Activated CD4-positive, alpha-beta T cell treated with anti-CD3 and anti-CD28 coated beads for 24 hours (primary cell): Measurements from ENCODE around the gene BSG.
A peak's percentile ranks its signal among the peaks of the same experiment; 100 is the strongest.
"Not testable (repeated sequence)": the region's sequence is repeated elsewhere in the genome, so short reads cannot be mapped to it uniquely, and the experiment has no call there.

Experiments used
- DNase-seq, 2 donors: peaks; one replicate each; pipeline ENCODE4 v3.0.0-alpha.2; 2020; ENCODE audit warnings: low read depth in 2 of 2

BSG gene

DNA sequence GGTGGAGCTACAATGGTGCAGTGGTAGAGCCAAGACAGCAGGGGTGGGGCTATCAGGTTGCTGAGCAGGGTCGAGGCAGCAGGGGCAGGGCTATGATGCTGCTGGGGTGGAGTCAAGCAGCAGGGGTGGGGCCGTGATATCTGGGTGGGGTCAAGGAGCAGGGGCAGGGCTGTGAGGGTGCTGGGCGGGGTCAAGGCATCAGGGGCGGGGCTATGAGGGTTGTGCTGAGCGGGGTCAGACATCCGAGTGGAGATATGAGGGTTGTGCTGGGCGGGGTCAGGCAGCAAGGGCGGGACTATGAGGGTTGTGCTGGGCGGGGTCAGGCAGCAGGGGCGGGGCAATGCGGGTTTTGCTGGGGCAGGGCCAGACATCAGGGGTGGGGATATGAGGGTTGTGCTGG lies 32.0 kb downstream of the BSG start:
- peak in 1 of 2 donors; percentile 48 for DNase-seq

DNA sequence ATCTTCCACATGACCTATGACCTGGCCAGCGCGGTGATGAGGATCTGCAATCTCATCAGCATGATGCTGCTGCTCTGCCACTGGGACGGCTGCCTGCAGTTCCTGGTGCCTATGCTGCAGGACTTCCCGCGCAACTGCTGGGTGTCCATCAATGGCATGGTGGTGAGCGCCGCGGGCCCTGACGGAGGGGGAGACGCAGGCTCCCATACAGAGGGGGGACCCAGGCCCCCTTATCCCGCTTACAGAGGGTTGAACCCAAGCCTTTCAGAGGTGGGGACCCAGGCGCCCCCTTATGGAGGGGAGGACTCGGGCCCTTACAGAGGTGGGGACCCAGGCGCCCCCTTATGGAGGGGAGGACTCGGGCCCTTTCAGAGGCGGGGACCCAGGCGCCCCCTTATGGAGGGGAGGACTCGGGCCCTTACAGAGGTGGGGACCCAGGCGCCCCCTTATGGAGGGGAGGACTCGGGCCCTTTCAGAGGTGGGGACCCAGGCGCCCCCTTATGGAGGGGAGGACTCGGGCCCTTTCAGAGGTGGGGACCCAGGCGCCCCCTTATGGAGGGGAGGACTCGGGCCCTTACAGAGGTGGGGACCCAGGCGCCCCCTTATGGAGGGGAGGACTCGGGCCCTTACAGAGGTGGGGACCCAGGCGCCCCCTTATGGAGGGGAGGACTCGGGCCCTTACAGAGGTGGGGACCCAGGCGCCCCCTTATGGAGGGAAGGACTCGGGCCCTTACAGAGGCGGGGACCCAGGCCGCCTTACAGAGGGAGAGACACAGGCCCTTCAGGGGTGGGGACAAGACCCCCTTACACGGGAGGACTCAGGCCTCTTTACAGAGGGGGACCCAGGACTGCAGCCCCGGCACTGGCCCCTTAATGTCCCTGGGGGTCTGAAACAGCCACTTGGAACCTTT lies 32.9 kb downstream of the BSG start:
- not testable (repeated sequence) for DNase-seq

DNA sequence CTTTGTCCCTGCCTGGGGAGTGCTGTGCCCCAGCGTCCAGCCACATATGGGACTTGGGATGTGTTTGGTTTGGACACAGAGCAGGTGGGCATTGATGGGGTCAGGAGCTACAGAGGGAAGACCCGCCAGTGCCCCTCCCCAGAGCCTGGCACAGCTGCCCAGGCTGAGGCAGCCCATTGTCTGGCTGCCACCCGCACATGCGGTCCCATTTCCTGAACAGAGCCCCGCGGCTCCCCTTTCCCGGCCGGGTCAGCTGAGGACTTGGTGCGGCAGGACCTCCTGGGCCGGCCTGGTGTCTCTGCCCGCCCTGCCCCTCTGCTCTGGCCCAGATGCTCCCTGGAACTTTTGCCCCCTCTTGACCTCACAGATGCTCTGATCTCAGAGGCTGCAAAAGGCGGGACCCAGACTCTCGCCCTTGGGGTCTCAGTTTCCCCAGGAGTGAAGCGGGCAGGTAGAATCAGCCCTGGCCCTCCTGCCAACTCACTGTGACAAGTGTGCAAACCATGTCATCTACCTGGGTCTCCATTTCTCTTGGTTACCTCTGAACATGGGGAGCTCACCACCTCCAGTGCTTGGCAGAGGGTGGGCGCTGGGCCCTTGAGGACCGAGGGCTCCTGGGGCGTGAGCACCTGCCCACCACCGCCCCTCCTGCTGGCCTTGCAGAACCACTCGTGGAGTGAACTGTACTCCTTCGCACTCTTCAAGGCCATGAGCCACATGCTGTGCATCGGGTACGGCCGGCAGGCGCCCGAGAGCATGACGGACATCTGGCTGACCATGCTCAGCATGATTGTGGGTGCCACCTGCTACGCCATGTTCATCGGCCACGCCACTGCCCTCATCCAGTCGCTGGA lies 35.1 kb downstream of the BSG start:
- no peak for DNase-seq

DNA sequence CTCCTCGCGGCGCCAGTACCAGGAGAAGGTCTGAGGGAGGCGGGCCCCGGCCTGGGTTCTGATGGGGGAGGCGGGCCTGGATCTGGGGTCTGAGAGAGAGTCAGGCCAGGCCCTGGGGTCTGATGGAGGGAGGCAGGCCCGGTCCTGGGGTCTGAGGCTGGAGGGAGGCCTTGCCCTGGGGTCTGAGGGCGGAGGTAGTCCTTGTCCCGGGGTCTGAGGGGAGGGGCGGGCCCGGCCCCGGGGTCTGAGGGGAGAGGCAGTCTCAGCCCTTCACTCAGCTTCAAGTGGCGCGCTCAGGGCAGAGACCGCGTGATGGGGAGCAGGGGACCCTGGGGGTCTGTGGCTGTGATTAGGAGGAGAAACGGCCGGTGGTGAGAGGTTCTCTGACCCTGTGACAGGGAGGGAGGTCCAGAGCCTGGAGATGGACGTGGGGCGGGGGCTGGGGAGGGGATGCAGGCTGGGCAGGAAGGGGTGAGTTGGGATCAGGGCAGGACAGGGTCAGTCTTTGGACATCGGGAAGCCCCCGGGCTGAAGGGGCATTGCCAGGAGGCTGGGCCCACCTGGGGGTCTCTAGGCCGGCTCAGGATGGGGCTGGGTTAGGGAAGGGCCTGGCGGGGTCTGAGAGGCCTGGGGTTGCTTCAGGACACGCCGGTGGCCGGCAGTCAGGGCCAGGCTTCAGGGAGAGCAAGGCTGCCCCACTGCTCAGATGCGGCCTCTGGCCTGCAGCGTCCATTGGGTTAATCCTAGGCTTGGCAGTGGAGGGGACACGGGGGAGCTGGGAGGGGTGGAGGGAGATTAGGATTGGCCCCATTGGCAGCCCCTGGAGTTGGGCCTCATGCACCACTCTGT lies 36.0 kb downstream of the BSG start:
- no peak for DNase-seq

DNA sequence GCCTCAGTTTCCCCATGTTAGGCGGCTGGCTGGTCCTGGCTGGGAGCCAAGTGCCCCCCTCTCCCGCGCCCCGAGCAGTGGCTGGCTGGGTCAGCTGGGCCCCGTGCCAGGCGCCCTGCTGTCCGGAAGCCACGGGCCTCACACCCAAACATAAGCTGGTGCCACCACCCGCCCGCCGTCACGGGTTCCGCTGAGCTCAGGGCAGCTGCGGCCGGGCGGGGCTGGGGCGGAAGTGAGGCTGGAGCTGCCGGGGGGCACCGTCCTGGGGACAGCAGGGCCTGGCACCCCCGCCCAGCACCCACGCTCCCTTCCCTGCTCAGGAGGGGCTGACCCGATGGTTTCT lies 36.6 kb downstream of the BSG start:
- no peak for DNase-seq

DNA sequence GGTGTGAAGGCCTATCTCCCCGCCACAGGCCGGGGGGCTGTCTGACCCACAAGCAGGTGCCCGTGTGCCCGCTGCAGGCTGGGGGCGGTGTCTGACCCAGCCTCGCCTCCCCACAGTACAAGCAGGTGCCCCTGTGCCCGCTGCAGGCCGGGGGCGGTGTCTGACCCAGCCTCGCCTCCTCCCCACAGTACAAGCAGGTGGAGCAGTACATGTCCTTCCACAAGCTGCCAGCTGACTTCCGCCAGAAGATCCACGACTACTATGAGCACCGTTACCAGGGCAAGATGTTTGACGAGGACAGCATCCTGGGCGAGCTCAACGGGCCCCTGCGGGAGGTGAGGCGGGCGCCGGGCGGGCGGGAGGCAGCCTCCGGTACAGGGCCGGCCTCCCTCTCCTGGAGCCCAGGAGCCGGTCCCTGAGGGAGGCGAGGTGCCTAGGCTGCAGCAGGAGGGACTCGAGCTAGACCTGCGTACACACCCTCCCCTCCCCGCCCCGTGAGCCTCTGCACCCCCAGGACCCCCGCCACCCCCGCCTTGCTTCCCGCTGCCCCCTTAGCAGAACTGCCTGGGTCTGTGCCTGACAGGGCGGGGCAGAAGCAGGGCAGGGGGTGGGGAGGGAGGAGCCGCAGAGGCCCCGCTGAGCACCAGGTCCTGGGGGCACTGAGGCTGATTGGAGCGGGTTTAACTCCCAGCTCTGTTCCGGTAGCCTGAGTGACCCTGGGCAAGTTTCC lies 37.8 kb downstream of the BSG start:
- DNase-seq: no peak

DNA sequence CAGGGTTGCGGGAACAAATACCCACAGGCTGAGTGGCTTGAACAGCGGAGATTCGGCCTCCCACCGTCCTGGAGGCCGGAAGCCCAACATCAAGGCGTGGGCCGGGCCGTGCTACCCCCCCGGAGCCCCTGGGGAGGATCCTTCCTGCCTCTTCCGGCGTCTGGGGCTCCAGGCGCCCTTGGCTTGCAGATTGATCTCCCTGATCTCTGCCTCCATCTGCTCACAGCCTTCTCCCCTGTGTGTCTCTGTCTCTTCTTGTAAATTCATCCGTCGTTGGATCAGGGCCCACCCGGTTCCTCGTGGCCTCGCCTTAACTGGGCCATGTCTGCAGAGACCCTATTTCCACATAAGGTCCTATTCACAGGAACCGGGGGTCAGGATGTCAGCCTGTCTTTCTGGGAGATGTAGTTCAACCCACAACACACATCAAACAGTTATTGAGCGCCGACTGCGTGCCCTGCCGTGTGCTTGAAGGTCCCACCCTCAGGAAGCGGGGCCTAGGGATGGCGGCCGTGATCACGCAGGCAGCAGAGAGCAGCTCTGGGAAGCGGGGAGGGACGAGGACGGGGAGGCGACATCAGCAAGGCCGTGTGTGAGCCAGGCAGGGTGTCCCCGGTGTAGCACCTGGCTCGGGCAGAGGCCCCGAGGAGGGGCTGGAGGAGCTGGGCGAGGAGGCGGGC lies 38.5 kb downstream of the BSG start:
- peak in 1 of 2 donors; percentile 39 for DNase-seq

DNA sequence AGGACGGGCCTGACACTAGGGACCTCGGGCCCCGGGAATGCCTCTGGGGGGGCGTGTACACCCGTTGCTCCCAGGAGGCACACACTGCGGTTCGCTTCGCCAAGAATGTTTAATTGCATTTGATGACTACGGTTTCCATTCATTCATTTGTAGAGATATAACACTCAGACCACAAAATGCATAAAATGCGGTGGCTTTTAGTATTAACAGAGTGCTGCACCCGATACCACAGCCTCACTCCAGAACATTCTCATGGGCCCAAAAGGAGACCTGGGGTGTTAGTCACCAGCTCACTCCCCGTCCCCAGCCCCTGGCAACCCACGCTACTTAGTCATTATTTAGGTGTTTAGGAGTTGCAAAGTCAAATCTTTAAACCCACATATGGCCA lies 39.1 kb downstream of the BSG start:
- peak; percentile 52 to 61 for DNase-seq

DNA sequence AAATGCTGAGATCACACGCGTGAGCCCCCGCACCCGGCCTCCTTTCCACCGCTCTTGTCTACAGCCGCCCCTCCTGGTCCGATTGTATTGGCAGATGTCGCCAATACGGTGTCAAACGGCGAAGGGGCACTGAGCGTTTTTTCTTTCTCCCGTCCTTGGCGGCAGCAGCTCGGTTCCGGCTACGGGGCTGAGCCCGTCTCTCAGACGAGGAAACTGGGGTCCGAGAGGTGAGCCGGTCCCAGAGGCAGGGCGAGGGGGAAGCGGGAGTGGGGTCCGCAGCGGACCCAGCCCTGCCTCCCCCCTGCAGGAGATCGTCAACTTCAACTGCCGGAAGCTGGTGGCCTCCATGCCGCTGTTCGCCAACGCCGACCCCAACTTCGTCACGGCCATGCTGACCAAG lies 40.5 kb downstream of the BSG start:
- no peak for DNase-seq

DNA sequence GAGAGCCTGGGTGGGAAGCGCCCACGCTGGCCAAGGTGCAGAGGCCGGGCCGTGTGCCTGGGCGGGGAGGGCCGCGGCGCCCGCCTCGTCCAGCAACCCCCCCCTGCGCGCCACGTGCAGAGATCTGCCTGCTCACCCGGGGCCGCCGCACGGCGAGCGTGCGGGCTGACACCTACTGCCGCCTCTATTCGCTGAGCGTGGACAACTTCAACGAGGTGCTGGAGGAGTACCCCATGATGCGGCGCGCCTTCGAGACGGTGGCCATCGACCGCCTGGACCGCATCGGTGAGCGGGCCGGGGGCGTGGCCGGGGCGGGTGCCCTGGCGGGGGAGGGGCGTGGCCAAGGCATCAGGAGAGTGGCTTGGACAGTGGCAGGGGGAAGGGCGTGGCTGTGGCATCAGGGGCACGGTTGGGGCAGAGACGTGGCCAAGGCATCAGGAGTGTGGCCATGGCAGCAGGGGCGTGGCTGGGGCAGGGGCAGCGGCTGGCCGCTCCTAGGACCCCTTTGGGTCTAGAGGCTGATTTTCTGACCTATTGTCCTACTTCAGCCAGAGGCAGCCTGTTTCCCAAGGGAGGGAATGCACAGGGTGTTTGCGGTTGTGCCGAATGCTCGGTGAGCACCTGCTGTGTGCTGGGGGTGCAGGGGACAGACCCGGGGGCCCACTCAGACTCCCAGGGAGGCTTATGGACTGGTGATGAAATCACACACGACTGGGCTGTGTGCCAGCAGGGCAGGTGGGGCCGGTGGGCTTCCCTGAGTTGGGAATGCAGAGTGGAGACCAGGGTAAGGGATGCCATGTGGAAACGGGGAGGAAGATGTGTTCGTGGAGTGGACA lies 41.6 kb downstream of the BSG start:
- DNase-seq: no peak

DNA sequence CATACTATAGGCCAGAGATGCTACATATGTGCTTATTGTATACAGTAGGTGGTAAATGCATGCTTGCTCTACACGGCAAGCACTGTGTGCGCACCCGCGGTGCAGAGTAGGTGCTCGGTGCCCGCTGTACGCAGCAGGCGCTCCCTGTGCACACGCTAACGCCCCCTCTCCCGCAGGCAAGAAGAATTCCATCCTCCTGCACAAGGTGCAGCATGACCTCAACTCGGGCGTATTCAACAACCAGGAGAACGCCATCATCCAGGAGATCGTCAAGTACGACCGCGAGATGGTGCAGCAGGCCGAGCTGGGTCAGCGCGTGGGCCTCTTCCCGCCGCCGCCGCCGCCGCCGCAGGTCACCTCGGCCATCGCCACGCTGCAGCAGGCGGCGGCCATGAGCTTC lies 43.2 kb downstream of the BSG start:
- no peak for DNase-seq

DNA sequence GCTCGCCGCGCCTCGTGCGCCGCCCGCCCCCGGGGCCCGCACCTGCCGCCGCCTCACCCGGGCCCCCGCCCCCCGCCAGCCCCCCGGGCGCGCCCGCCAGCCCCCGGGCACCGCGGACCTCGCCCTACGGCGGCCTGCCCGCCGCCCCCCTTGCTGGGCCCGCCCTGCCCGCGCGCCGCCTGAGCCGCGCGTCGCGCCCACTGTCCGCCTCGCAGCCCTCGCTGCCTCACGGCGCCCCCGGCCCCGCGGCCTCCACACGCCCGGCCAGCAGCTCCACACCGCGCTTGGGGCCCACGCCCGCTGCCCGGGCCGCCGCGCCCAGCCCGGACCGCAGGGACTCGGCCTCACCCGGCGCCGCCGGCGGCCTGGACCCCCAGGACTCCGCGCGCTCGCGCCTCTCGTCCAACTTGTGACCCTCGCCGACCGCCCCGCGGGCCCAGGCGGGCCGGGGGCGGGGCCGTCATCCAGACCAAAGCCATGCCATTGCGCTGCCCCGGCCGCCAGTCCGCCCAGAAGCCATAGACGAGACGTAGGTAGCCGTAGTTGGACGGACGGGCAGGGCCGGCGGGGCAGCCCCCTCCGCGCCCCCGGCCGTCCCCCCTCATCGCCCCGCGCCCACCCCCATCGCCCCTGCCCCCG lies 43.8 kb downstream of the BSG start:
- DNase-seq: no peak

DNA sequence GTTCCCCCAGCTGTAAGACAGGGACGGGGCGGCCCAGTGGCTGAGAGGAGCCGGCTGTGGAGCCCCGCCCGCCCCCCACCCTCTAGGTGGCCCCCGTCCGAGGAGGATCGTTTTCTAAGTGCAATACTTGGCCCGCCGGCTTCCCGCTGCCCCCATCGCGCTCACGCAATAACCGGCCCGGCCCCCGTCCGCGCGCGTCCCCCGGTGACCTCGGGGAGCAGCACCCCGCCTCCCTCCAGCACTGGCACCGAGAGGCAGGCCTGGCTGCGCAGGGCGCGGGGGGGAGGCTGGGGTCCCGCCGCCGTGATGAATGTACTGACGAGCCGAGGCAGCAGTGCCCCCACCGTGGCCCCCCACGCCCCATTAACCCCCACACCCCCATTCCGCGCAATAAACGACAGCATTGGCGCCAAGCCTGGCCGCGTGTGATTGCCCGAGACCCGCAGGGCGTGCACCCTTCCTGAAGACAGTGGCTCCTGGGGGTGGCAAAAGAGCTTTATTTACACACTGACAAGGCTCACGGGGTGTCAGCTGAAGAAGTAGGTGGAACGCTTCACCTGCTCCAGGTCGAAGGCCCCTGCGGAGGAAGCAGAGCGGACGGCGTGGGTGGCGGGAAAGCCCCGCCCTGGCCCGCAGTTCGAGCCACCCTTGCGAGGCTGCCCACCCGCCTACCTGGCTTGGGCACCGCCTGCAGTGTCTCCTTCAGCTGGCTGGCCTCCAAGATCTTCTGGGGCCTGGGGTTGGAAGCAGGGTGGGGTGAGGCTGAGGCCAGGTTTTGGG lies 44.5 kb downstream of the BSG start:
- DNase-seq: no peak

DNA sequence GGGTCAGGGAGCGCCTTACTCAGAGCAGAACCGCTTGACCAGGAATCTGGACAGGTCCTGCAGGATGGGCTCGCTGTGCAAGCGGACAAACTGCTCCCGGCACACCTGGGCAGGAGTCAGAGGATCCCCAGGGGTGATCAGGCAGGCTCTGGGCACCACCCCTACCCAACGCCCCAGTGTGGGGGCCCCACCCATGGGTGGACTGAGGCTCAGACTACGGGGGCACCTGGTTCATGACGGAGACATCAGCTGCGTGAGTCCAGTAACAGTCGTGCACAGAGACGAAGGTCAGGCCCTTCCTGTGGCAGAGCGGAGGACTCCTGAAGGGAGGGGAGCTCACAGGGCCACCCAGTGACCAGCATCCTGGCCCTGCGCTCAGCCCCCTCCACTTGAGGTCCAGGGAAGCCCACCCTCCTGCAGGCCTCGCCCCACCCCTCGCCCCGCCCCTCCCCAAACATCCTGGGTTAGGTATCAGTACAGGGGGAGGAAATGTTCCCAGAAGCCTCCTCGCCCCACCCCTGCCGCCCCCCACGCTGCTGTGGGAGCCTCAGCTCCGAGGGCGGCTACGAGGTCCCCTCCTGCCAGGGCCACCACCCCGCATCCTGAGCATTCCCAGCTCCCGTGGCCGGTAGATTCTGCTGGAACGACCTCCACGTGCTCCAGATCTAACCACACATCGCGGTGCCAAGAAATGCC lies 45.3 kb downstream of the BSG start:
- DNase-seq: no peak

DNA sequence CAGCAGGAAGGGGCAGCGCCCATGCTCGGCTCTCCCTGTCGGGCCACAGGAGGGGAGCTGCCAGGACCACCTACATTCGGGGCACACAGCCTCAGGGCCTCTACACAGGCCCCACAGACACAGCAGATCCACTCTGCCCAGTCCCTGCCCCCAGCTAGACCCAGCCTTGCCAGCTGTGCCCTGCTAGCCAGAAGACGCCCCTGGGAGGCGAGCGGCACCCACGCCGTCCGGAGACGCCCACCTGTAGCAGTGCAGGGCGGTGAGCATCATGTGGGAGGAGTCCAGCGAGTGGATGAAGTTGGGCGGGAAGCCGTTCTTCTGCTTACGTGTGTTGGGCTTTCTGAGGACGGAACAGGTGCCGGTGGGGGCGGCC lies 45.8 kb downstream of the BSG start:
- no peak for DNase-seq

DNA sequence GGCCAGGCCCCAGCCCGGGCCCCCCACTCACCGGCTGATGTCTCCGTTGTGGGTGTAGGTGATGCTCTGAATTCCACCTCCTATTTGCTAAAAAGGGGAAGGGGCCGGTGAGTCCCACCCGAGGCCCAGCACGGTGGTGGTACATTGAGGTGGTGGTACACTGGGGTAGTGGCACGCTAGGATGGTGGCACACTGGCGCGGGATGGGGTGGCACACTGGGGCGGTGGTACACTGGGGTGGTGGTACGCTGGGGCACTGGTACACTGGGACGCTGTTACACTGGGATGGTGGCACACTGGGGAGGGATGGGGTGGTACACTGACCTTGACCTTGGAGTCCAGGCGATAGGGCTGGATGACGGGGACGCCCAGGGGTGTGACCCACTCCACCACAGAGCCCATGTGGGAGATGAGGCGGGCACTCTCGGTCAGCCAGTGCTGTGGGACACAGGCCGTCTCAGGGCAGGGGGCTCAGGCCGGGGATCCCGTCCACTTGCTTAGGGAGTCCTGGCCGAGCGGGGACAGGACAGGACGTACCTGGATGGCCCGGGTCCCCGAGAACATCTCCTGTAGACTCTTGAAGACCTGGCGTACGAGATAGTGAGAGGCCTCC lies 46.4 kb downstream of the BSG start:
- no peak for DNase-seq

DNA sequence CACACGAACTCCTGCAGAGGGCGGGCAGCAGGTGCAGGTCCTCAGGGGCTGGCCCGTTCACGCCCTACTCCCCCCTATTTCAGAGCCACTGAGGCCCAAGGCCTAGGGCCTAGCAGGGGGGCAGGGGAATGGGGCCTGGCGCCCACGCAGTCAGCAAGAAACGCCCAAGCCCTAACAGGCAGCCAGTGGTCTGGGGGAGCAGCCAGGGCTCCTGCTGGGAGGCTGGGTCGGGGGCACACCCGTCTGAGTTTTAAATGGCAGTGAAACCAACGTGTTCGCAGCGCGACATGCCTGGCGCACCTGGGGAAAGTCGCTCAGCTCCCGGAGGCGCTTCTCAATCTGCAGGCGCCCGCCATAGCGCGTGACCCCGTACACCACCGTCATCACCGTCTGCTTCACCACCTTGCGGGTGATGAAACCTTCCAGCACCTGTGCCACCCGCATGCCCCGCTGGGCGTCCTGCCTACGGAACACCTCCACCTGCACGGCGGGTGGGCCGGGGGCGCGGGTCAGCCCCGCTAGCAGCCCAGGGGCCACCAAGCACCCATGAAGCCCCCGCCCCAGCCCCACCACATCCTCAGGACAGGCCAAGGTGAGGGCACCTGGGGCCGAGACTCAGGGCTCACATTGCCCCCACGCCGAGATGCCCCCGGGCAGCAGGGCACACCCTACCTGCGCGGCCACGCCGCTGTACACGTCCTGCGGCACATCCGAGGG lies 47.0 kb downstream of the BSG start:
- DNase-seq: no peak
